H9 (cell line): ENCODE measurements around the gene SMU1. TPM values are rescaled to one million over a fixed set of nuclear protein-coding genes. Genes with fewer than 3 reads are reported as not detected.

Source experiments
- DNase-seq: peaks from one replicate; pipeline ENCODE4 v3.0.0-alpha.2; 2017
- H2AFZ ChIP-seq: one replicate; pipeline ENCODE4 v1.6.1; 2013; ENCODE audit warnings: mild to moderate bottlenecking, low read length, control low read depth, moderate library complexity
- H2AK5ac ChIP-seq: 2 replicates; pipeline ENCODE4 v1.6.1; 2013; ENCODE audit warnings: low read length, control low read depth, mixed read lengths; ENCODE audit not compliant: insufficient read length
- H2BK120ac ChIP-seq: one replicate; pipeline ENCODE4 v1.6.1; 2013; ENCODE audit warnings: low read depth, mild to moderate bottlenecking, low read length, control low read depth, inconsistent platforms; ENCODE audit not compliant: poor library complexity, severe bottlenecking
- H2BK12ac ChIP-seq: 2 replicates; pipeline ENCODE4 v1.6.1; 2013; ENCODE audit warnings: low read length, control low read depth, mixed read lengths, low read depth; ENCODE audit not compliant: insufficient read length
- H2BK15ac ChIP-seq: 2 replicates; pipeline ENCODE4 v1.6.1; 2013; ENCODE audit warnings: low read depth, low read length, control low read depth
- H2BK20ac ChIP-seq: one replicate; pipeline ENCODE4 v1.6.1; 2013; ENCODE audit warnings: low read depth, mild to moderate bottlenecking, low read length, control low read depth, inconsistent platforms; ENCODE audit not compliant: poor library complexity, severe bottlenecking
- H2BK5ac ChIP-seq: 2 replicates; pipeline ENCODE4 v1.6.1; 2013; ENCODE audit warnings: low read length, control low read depth, mixed read lengths; ENCODE audit not compliant: insufficient read length
- H3K14ac ChIP-seq: 2 replicates; pipeline ENCODE4 v1.6.1; 2013; ENCODE audit warnings: low read length, control low read depth; ENCODE audit not compliant: insufficient read depth
- H3K18ac ChIP-seq: 2 replicates; pipeline ENCODE4 v1.6.1; 2013; ENCODE audit warnings: low read depth, mild to moderate bottlenecking, mixed read lengths, low read length, control low read depth; ENCODE audit not compliant: insufficient read length
- H3K23ac ChIP-seq: 2 replicates; pipeline ENCODE4 v1.6.1; 2013; ENCODE audit warnings: low read length, control low read depth, mixed read lengths, low read depth; ENCODE audit not compliant: insufficient read length
- H3K23me2 ChIP-seq: 2 replicates; pipeline ENCODE4 v1.6.1; 2013; ENCODE audit warnings: low read depth, mild to moderate bottlenecking, mixed read lengths, low read length, control low read depth; ENCODE audit not compliant: insufficient read length, poor library complexity, severe bottlenecking
- H3K27ac ChIP-seq: 2 replicates; pipeline ENCODE4 v1.5.1; 2013; ENCODE audit warnings: low read length, control low read depth, mixed read lengths, low read depth; ENCODE audit not compliant: insufficient read length
- H3K27me3 ChIP-seq: 2 replicates; pipeline ENCODE4 v1.6.1; 2013; ENCODE audit warnings: low read length, control low read depth, inconsistent platforms; ENCODE audit not compliant: insufficient read depth
- H3K4ac ChIP-seq: 2 replicates; pipeline ENCODE4 v1.6.1; 2013; ENCODE audit warnings: low read depth, mild to moderate bottlenecking, control low read depth, inconsistent platforms, low read length, moderate library complexity
- H3K4me1 ChIP-seq: 2 replicates; pipeline ENCODE4 v1.6.1; 2013; ENCODE audit warnings: low read length, control low read depth, inconsistent platforms; ENCODE audit not compliant: insufficient read depth
- H3K4me2 ChIP-seq: 2 replicates; pipeline ENCODE4 v1.6.1; 2013; ENCODE audit warnings: low read length, control low read depth, mixed read lengths; ENCODE audit not compliant: insufficient read length, insufficient read depth
- H3K56ac ChIP-seq: 2 replicates; pipeline ENCODE4 v1.6.1; 2013; ENCODE audit warnings: low read depth, mild to moderate bottlenecking, mixed read lengths, low read length, control low read depth; ENCODE audit not compliant: insufficient read length
- H3K79me1 ChIP-seq: 2 replicates; pipeline ENCODE4 v1.6.1; 2013; ENCODE audit warnings: low read depth, mild to moderate bottlenecking, moderate library complexity, low read length, control low read depth, inconsistent platforms; ENCODE audit not compliant: insufficient read depth, poor library complexity, severe bottlenecking
- H3K79me2 ChIP-seq: 2 replicates; pipeline ENCODE4 v1.6.1; 2013; ENCODE audit warnings: low read length, control low read depth, inconsistent platforms; ENCODE audit not compliant: insufficient read depth
- H3K9ac ChIP-seq: 2 replicates; pipeline ENCODE4 v1.6.1; 2013; ENCODE audit warnings: low read length, control low read depth, mixed read lengths; ENCODE audit not compliant: insufficient read length; ENCODE audit errors: extremely low read depth
- H3K9me3 ChIP-seq: one replicate; pipeline ENCODE4 v1.6.1; 2013; ENCODE audit warnings: low read depth, low read length, inconsistent platforms; ENCODE audit not compliant: control insufficient read depth
- H3T11ph ChIP-seq: one replicate; pipeline ENCODE4 v1.6.1; 2013; ENCODE audit warnings: mild to moderate bottlenecking, low read length, control low read depth, inconsistent platforms
- H4K20me1 ChIP-seq: one replicate; pipeline ENCODE4 v1.6.1; 2013; ENCODE audit not compliant: control insufficient read depth, insufficient read length, insufficient read depth
- H4K5ac ChIP-seq: 2 replicates; pipeline ENCODE4 v1.6.1; 2013; ENCODE audit warnings: low read depth, mild to moderate bottlenecking, mixed read lengths, low read length, control low read depth; ENCODE audit not compliant: insufficient read length
- H4K8ac ChIP-seq: replicated peaks from 2 replicates; pipeline ENCODE4 v1.6.1; 2013; ENCODE audit warnings: low read length, control low read depth, mixed read lengths, low read depth; ENCODE audit not compliant: insufficient read length
- H4K91ac ChIP-seq: 2 replicates; pipeline ENCODE4 v1.6.1; 2013; ENCODE audit warnings: low read depth, mild to moderate bottlenecking, moderate library complexity, mixed read lengths, low read length, control low read depth; ENCODE audit not compliant: insufficient read length
- H3K27ac Mint-ChIP-seq, 3 experiments: 2 replicates in 2 of 3; 3 replicates in 1 of 3; pipeline ENCODE4 v1.8.0; 2020 to 2021; ENCODE audit warnings: mixed read lengths in 3 of 3, mild to moderate bottlenecking in 1 of 3, moderate library complexity in 1 of 3
- H3K27me3 Mint-ChIP-seq: 2 replicates; pipeline ENCODE4 v1.8.0; 2021; ENCODE audit warnings: low read depth, mild to moderate bottlenecking, moderate library complexity, mixed read lengths
- H3K36me3 Mint-ChIP-seq, 3 experiments: 2 replicates in 2 of 3; 3 replicates in 1 of 3; pipeline ENCODE4 v1.8.0; 2020 to 2021; ENCODE audit warnings: low read depth in 3 of 3, mixed read lengths in 3 of 3; ENCODE audit not compliant: insufficient read depth in 1 of 3
- H3K4me1 Mint-ChIP-seq, 2 experiments: 2 replicates each; pipeline ENCODE4 v1.8.0; 2020; ENCODE audit warnings: mixed read lengths in 2 of 2
- H3K4me3 Mint-ChIP-seq, 2 experiments: 2 replicates in 1 of 2; 3 replicates in 1 of 2; pipeline ENCODE4 v1.8.0; 2020 to 2021; ENCODE audit warnings: mild to moderate bottlenecking in 2 of 2, mixed read lengths in 2 of 2, moderate library complexity in 1 of 2
- H3K9me3 Mint-ChIP-seq, 2 experiments: 2 replicates in 1 of 2; 3 replicates in 1 of 2; pipeline ENCODE4 v1.8.0; 2020; ENCODE audit warnings: mild to moderate bottlenecking in 2 of 2, mixed read lengths in 2 of 2, moderate library complexity in 1 of 2
- CTCF ChIP-seq: fragments of 200-600 bp; sonication (generic); conservative IDR thresholded peaks from 3 replicates; pipeline ENCODE4 v1.8.0; 2021; ENCODE audit warnings: antibody characterized with exemption, mild to moderate bottlenecking
- WGBS: extraction: QIAGEN DNeasy Blood & Tissue Kit; methylation state at CpG from one replicate; pipeline ENCODE4 v1.1.7; 2013; ENCODE audit warnings: missing lambda C conversion rate, low lambda C conversion rate, mixed read lengths; ENCODE audit not compliant: insufficient read length; ENCODE audit errors: extremely low coverage; 5-methylcytosine and 5-hydroxymethylcytosine counted together
- total RNA-seq: library from RNA; stranded (reverse); gene quantifications from 2 replicates; pipeline ENCODE4 v1.2.1, GENCODE V29; 2021

Gene SMU1
- total RNA-seq, 1 experiment from 2014 or later, result 26.9 TPM

DNA sequence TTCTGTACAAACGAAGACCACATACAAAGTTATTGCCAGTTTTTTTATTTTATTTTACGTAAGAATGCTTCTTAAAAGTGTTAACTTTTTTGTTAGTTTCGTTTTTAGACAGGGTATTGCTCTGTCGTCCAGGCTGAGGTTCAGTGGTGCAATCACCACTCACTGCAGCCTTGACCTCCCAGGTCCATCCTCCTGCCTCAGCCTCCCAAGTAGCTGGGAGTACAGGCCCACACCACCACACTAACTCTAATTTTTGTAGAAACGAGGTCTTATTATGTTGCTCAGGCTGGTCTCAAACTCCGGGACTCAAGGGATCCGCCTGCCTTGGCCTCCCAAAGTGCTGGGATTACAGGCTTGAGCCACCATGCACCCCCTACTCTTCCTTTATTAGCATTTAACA, 53.7 kb downstream of the SMU1 start:
- Histone ChIP-seq H3K79me2 (peaks cover 32% of the 10 kb centered on the region; the same call in 1 of the 2 replicates), H4K91ac (no peak overlapping the region), H2BK120ac (no peak overlapping the region), H3K4me2 (no peak overlapping the region), H3K27ac (no peak overlapping the region), H3T11ph (no peak overlapping the region), H3K23ac (no peak overlapping the region), H3K18ac (no peak overlapping the region), H2BK20ac (no peak overlapping the region), H2AK5ac (no peak overlapping the region), H2BK15ac (no peak overlapping the region), H2BK12ac (no peak overlapping the region), H4K8ac (no peak overlapping the region), H3K4ac (no peak overlapping the region), H3K79me1 (peaks cover 3% of the 10 kb centered on the region), H4K5ac (no peak overlapping the region), H3K56ac (no peak overlapping the region), H3K14ac (no peak overlapping the region), H3K4me1 (0 out of 2 replicates have a peak, but pooled peaks cover 4% of the 10 kb centered on the region), H3K27me3 (no peaks in the 10 kb centered on the region), H3K23me2 (peaks cover 5% of the 10 kb centered on the region), H2BK5ac (no peak overlapping the region), H3K9ac (no peak overlapping the region), H3K9me3 (no peaks in the 10 kb centered on the region), H2AFZ (no peak overlapping the region), H4K20me1 (no peaks in the 10 kb centered on the region)
- H3K4me1 Mint-ChIP-seq, result peaks cover 21 to 27% of the 10 kb centered on the region in 2 experiments
- peaks cover 21 to 52% (median 45%) of the 10 kb centered on the region in 3 experiments; a peak in 6 of 7 replicates for H3K36me3 Mint-ChIP-seq
- DNase-seq, result no peak
- peak overlapping the region in 1 of 2 experiments; percentile 97; a peak in 2 of 5 replicates for H3K4me3 Mint-ChIP-seq
- no peak for TF ChIP-seq CTCF
- H3K9me3 Mint-ChIP-seq, result no peaks in the 10 kb centered on the region
- H3K27me3 Mint-ChIP-seq, result no peaks in the 10 kb centered on the region
- peak overlapping the region in 1 of 3 experiments; percentile 35; a peak in 3 of 7 replicates for H3K27ac Mint-ChIP-seq
- WGBS, result no CpG with 5 or more reads among the region's 7 CpGs
